LNCaP clone FGC (cell line): Measurements from ENCODE around the gene COL27A1.

Experiments used
- DNase-seq: peaks from one replicate; pipeline ENCODE4 v3.0.0-alpha.2; 2011; ENCODE audit warnings: low read depth
- H3K4me3 ChIP-seq: 2 replicates; pipeline ENCODE4 v1.5.1; 2011; ENCODE audit warnings: mild to moderate bottlenecking, low read depth, low read length, control low read depth
- TF ChIP-seq, protein P1 (sequence below): IDR thresholded peaks from 2 replicates; pipeline ENCODE4 v1.5.1; 2012; ENCODE audit warnings: mild to moderate bottlenecking; ENCODE audit not compliant: control insufficient read depth, insufficient read depth; ENCODE audit errors: extremely low read depth

Gene COL27A1

GRCh38 chr9:114131808-114132549 is 23.4 kb upstream of the COL27A1 start:
- DNase-seq, result no peak
- TF ChIP-seq, protein P1, sequence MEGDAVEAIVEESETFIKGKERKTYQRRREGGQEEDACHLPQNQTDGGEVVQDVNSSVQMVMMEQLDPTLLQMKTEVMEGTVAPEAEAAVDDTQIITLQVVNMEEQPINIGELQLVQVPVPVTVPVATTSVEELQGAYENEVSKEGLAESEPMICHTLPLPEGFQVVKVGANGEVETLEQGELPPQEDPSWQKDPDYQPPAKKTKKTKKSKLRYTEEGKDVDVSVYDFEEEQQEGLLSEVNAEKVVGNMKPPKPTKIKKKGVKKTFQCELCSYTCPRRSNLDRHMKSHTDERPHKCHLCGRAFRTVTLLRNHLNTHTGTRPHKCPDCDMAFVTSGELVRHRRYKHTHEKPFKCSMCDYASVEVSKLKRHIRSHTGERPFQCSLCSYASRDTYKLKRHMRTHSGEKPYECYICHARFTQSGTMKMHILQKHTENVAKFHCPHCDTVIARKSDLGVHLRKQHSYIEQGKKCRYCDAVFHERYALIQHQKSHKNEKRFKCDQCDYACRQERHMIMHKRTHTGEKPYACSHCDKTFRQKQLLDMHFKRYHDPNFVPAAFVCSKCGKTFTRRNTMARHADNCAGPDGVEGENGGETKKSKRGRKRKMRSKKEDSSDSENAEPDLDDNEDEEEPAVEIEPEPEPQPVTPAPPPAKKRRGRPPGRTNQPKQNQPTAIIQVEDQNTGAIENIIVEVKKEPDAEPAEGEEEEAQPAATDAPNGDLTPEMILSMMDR, result no peak
- no peak overlapping the region for H3K4me3 ChIP-seq

GRCh38 chr9:114132550-114132918 is 22.8 kb upstream of the COL27A1 start:
- no peak overlapping the region for H3K4me3 ChIP-seq
- no peak for DNase-seq
- TF ChIP-seq, protein P1, result no peak

GRCh38 chr9:114134827-114135396 is 20.4 kb upstream of the COL27A1 start:
- TF ChIP-seq, protein P1, result no peak
- no peak for DNase-seq
- no peak overlapping the region for H3K4me3 ChIP-seq

DNA sequence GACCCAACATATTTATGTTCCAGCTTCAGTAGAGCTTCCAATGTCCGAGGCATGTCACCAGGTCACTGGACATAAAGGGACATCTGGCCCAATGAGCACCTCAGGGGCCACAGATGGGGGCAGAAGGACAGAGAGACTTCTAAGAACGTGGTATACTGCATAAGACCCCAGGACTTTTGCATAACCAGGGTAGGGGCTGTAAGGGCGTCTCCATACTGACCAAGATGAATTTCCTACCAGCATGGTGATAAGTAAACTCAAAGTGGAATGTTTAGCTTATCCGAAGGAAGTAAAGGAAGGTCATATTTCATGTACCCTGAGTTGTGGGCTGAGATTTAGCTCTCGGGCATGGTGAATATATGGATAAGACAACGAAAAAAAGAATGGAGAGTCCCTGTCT is 17.5 kb upstream of the COL27A1 start:
- no peak for DNase-seq
- no peak overlapping the region for H3K4me3 ChIP-seq
- TF ChIP-seq, protein P1, result no peak

DNA sequence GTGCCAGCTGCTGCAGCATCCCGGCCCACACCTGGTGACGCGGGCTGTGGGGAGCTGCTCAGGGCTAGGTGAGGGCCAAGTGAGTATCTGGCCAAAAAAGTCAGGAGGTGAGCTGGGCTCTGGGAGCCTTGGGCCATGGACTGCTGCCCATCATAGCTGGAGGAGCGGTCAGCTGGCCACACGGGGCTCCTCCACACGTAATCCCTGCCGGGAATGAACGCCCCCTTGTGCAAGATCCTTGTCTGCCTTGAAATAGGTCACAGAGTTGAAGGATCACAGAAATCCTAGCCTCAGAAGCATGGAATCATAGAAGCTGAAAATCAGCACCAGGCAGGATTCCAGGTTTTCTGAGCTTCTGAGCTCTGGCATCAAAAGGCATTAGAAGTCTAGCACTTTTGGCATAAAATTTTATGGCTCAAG is 16.8 kb upstream of the COL27A1 start:
- TF ChIP-seq, protein P1, result no peak
- no peak overlapping the region for H3K4me3 ChIP-seq

GRCh38 chr9:114139071-114139470 is 16.3 kb upstream of the COL27A1 start:
- H3K4me3 ChIP-seq, result no peak overlapping the region

More for the DNA sequence above, 16.8 kb upstream of the COL27A1 start:
- no peak for DNase-seq

More at GRCh38 chr9:114139071-114139470, 16.3 kb upstream of the COL27A1 start:
- DNase-seq, result no peak
- TF ChIP-seq, protein P1, result no peak
